Kidney epithelial cell (primary cell): Measurements from ENCODE around the gene DDIT3. TPM values are rescaled to one million over a fixed set of nuclear protein-coding genes. Genes with fewer than 3 reads are reported as not detected.

ENCODE experiments used
- DNase-seq: peaks from one replicate; pipeline ENCODE4 v3.0.0-alpha.2; 2010; ENCODE audit warnings: low read depth
- H3K27me3 ChIP-seq: 2 replicates; pipeline ENCODE4 v1.6.0; 2011; ENCODE audit warnings: low read length; ENCODE audit not compliant: control insufficient read depth, insufficient read depth
- H3K36me3 ChIP-seq: 2 replicates; pipeline ENCODE4 v1.5.1; 2011; ENCODE audit warnings: low read length; ENCODE audit not compliant: control insufficient read depth, insufficient read depth
- H3K4me3 ChIP-seq: 2 replicates; pipeline ENCODE4 v1.5.1; 2011; ENCODE audit warnings: low read depth, mild to moderate bottlenecking, control low read depth, low read length
- total RNA-seq: library from RNA; depleted of rRNA; stranded (reverse); fragments of >200 nt; gene quantifications from 2 replicates; pipeline ENCODE4 v1.2.3, GENCODE V29; 2015
- TF ChIP-seq, protein P1 (sequence below): IDR thresholded peaks from 2 replicates; pipeline ENCODE4 v1.5.1; 2011; ENCODE audit warnings: mild to moderate bottlenecking, moderate library complexity, low read length, control low read depth, inconsistent platforms; ENCODE audit not compliant: insufficient read depth, poor library complexity, severe bottlenecking

The DDIT3 gene
- total RNA-seq, 1 donor from 2014 or later, result 107 TPM

DNA sequence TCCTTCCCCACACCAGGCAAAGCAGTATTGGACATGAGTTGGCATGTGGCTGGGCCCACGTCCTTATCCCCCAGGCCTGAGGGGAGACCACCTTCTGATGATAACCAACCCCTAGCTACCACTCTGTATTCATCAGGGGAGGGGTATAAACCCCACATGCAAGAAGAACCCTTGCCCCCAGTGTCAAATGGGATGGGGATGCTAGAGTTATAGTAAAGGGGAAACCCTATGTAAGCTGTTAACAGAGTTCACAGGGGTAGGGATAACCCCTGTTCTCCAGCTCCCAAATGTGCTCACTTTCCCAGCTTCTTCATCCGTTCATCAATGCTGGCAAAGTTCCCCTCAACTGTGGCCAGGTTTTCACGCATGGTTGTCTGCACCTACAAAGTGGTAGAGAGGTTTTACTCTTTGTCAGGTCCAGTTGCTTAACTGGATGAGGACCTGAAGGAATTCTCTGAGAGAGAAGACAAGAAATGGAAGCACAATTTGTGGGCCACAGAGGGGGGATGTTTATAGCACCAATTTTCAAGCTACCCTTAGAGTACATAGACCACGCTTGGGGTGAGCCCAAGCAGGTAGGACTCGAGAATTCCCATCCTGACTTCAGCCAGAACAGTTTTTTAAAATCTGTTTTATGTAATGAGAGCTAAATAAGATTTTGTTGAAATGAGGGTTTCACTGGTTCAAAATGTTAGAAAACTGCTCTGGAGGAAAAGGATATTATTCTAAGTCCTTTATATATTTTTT lies 10.3 kb upstream of the DDIT3 start:
- no peak for DNase-seq
- Histone ChIP-seq H3K4me3 (no peak overlapping the region), H3K36me3 (peaks cover 5% of the 10 kb centered on the region), H3K27me3 (no peaks in the 10 kb centered on the region)
- TF ChIP-seq, protein P1, sequence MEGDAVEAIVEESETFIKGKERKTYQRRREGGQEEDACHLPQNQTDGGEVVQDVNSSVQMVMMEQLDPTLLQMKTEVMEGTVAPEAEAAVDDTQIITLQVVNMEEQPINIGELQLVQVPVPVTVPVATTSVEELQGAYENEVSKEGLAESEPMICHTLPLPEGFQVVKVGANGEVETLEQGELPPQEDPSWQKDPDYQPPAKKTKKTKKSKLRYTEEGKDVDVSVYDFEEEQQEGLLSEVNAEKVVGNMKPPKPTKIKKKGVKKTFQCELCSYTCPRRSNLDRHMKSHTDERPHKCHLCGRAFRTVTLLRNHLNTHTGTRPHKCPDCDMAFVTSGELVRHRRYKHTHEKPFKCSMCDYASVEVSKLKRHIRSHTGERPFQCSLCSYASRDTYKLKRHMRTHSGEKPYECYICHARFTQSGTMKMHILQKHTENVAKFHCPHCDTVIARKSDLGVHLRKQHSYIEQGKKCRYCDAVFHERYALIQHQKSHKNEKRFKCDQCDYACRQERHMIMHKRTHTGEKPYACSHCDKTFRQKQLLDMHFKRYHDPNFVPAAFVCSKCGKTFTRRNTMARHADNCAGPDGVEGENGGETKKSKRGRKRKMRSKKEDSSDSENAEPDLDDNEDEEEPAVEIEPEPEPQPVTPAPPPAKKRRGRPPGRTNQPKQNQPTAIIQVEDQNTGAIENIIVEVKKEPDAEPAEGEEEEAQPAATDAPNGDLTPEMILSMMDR, result no peak

DNA sequence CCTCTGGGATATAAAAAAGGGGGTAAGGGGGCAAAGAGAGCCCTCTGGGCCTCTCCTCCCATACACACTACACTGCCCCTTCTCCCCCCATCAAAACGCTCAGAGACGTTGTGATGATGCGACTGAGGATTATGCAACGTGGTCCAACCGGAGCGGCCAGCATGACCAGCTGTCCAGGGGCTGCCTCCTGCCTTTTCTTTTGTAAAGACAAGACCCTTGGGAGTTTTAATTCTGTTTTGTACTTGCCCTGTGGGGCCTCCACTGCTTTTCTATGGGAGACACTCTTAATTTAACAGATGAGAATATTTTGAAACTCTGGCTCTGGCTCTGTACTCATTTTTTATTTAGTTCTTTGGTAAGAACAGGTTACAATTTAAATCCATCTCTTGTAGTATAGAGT lies 9.5 kb upstream of the DDIT3 start:
- Histone ChIP-seq H3K4me3 (no peak overlapping the region), H3K36me3 (peaks cover 5% of the 10 kb centered on the region), H3K27me3 (no peaks in the 10 kb centered on the region)
- TF ChIP-seq, protein P1, result no peak
- no peak for DNase-seq

DNA sequence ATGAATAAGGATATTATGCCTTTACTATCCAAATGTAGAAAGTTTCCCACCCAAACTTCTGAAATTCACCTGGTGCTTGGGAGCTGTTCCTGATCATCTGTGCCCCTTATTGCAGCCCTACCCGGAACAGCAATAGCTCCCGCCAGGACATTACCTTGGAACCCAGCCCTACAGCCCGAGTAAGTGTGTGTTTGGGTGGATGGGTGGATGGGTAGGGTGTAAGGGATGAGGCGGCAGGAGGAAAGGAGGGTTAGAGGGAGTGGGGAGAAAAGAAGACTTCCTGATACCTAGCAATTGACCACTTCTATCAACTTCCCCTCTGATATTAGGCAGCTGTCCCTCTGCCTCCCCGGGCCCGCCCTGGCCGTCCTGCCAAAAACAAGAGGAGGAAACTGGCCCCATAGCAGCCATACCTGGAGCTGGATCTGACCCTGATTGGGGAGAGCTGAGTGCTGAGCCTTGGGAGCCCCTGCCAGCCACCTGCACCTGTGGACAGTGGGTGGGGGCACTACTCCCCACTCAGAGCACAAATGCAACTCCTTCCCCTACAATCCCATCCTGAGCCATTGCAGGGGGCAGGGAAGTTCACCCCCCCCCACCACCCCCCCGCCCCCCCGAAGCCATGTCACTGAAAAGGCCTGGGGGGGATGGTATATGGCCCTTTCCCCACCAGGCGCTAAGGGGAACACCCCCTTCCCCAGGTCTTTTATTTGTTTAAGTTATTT lies 8.7 kb upstream of the DDIT3 start:
- no peaks in the 10 kb centered on the region for H3K27me3 ChIP-seq
- H3K36me3 ChIP-seq, result peaks cover 5% of the 10 kb centered on the region
- TF ChIP-seq, protein P1, result no peak
- no peak for DNase-seq
- H3K4me3 ChIP-seq, result no peak overlapping the region

DNA sequence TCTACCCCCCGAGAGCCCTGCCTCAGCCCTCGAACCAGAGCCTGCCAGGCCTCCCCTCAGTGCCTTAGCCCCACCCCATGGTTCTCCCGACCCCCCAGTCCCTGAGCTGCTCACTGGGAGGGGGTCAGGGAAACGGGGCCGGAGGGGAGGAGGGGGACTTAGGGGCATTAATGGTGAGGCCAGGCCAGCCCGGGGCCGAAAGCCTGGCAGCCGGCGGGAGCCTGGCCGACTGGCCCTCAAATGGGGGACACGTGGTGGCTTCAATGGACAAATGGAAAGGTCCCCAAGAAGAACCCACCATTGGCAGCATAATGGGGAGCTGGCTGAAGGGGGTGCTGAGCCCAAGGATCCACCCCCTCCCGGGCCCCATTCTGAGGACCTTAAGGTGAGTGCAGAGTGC lies 7.9 kb upstream of the DDIT3 start:
- H3K27me3 ChIP-seq, result no peaks in the 10 kb centered on the region
- no peak for DNase-seq
- TF ChIP-seq, protein P1, result no peak
- H3K36me3 ChIP-seq, result peaks cover 5% of the 10 kb centered on the region
- H3K4me3 ChIP-seq, result no peak overlapping the region

DNA sequence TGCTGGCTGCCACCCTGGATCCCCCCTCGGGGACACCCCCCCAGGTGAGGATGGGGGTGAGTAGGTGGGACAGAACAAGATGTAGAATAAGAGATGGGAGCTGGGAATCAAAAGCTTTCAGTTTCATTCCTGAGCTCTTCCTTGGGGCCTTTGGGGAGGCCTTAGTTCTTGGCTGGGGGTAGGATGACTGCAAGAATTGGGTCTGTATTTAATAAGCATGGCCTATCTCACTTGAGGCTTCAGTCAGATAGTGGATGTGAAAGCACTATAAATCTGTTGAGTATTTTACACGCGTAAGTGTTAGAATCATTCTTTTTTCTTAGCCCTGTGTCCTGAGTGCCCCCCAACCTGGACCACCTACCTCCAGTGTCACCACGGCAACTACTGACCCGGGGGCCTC lies 6.9 kb upstream of the DDIT3 start:
- Histone ChIP-seq H3K4me3 (no peak overlapping the region), H3K27me3 (no peaks in the 10 kb centered on the region), H3K36me3 (peaks cover 4% of the 10 kb centered on the region)
- DNase-seq, result no peak
- TF ChIP-seq, protein P1, result no peak
